ENCODE data around the gene CDO1. TPM values are rescaled to one million over a fixed set of nuclear protein-coding genes. Genes with fewer than 3 reads are reported as not detected.

CDO1 gene
- total RNA-seq, 1 donor from 2014 or later = 6.8 TPM

DNA sequence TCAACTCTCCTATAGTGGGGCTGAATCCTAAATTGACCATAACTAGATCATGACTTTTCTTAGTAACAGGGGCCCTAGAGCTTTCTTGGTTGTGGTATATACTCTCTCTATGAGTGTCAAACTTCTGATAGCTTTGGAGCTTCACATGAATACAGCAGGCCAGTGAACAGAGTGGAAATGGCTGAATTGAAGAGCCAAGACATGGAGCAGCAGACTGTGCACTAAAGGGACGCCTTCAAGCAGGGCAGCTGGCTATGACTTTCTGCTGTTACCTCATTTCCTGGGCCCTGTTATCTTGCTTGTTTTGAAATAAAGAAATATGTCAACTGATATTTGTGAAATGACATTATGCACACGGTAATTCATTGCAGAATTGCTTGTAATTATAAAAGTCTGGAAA lies 16.4 kb downstream of the CDO1 start:
- Histone ChIP-seq H3K9me3 (replicated peaks) (no peaks in the 10 kb centered on the region), H3K4me3 (no peak overlapping the region), H3K36me3 (no peaks in the 10 kb centered on the region), H3K4me1 (no peaks in the 10 kb centered on the region), H3K27me3 (ENCODE audit: low read depth) (no peaks in the 10 kb centered on the region), H3K27ac (replicated peaks) (no peak overlapping the region)
- TF ChIP-seq, protein P1, sequence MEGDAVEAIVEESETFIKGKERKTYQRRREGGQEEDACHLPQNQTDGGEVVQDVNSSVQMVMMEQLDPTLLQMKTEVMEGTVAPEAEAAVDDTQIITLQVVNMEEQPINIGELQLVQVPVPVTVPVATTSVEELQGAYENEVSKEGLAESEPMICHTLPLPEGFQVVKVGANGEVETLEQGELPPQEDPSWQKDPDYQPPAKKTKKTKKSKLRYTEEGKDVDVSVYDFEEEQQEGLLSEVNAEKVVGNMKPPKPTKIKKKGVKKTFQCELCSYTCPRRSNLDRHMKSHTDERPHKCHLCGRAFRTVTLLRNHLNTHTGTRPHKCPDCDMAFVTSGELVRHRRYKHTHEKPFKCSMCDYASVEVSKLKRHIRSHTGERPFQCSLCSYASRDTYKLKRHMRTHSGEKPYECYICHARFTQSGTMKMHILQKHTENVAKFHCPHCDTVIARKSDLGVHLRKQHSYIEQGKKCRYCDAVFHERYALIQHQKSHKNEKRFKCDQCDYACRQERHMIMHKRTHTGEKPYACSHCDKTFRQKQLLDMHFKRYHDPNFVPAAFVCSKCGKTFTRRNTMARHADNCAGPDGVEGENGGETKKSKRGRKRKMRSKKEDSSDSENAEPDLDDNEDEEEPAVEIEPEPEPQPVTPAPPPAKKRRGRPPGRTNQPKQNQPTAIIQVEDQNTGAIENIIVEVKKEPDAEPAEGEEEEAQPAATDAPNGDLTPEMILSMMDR (IDR thresholded peaks at IDR 0.05; ENCODE audit: borderline replicate concordance) = no peak
- no peak for DNase-seq
- intact Hi-C loops (cut with micrococcal nuclease) = no loop called here

GRCh38 chr5:115798252-115798651 lies 18.2 kb downstream of the CDO1 start:
- intact Hi-C loops (cut with micrococcal nuclease) = no loop called here
- no peak for DNase-seq
- no peaks in the 10 kb centered on the region for H3K27me3 ChIP-seq (ENCODE audit: low read depth)
- no peaks in the 10 kb centered on the region for H3K36me3 ChIP-seq
- H3K9me3 ChIP-seq (replicated peaks) = no peaks in the 10 kb centered on the region
- no peak overlapping the region for H3K27ac ChIP-seq (replicated peaks)
- H3K4me3 ChIP-seq = no peak overlapping the region
- TF ChIP-seq, protein P1 (IDR thresholded peaks at IDR 0.05; ENCODE audit: borderline replicate concordance) = no peak
- H3K4me1 ChIP-seq = no peaks in the 10 kb centered on the region

DNA sequence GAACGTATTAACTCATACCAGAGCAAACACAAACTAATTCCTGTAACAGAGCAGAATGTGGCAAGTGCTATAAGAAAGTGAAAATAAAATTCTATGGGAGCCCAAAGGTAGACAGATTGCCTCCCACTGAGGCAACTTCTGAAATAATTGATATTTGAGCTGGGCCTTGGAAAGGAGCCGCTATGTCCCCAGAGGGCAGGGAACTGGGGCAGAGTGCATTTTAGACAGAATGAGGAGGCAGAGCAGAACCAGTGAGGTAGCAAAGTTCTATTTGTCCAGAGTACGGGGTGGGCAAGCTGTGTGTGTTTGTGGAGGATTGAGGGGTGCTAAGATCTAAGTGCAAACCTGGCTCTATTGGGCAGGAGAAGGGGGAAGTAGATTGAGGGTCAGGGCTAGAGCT lies 19.8 kb downstream of the CDO1 start:
- Histone ChIP-seq H3K36me3 (no peaks in the 10 kb centered on the region), H3K9me3 (replicated peaks) (no peaks in the 10 kb centered on the region), H3K27me3 (ENCODE audit: low read depth) (peaks cover under 1% of the 10 kb centered on the region), H3K4me3 (no peak overlapping the region), H3K27ac (replicated peaks) (no peak overlapping the region), H3K4me1 (no peaks in the 10 kb centered on the region)
- intact Hi-C loops (cut with micrococcal nuclease) = no loop called here
- DNase-seq = no peak
- TF ChIP-seq, protein P1 (IDR thresholded peaks at IDR 0.05; ENCODE audit: borderline replicate concordance) = no peak

GRCh38 chr5:115795700-115796099 lies 20.8 kb downstream of the CDO1 start:
- no peaks in the 10 kb centered on the region for H3K9me3 ChIP-seq (replicated peaks)
- DNase-seq = no peak
- peaks cover 6% of the 10 kb centered on the region for H3K27me3 ChIP-seq (ENCODE audit: low read depth)
- no peaks in the 10 kb centered on the region for H3K4me1 ChIP-seq
- no peaks in the 10 kb centered on the region for H3K36me3 ChIP-seq
- H3K27ac ChIP-seq (replicated peaks) = no peak overlapping the region
- H3K4me3 ChIP-seq = no peak overlapping the region
- TF ChIP-seq, protein P1 (IDR thresholded peaks at IDR 0.05; ENCODE audit: borderline replicate concordance) = no peak
- intact Hi-C loops (cut with micrococcal nuclease) = no loop called here

- H3K9me3 ChIP-seq (replicated peaks) = no peaks in the 10 kb centered on the region
- H3K4me1 ChIP-seq = no peaks in the 10 kb centered on the region
- DNase-seq = no peak
- H3K27ac ChIP-seq (replicated peaks) = no peak overlapping the region
- peaks cover 22% of the 10 kb centered on the region for H3K27me3 ChIP-seq (ENCODE audit: low read depth)
- TF ChIP-seq, protein P1 (IDR thresholded peaks at IDR 0.05; ENCODE audit: borderline replicate concordance) = no peak
- intact Hi-C loops (cut with micrococcal nuclease) = no loop called here
- no peaks in the 10 kb centered on the region for H3K36me3 ChIP-seq
- no peak overlapping the region for H3K4me3 ChIP-seq
Observed at GRCh38 chr5:115788440-115788839, 28.0 kb downstream of the CDO1 start.

DNA sequence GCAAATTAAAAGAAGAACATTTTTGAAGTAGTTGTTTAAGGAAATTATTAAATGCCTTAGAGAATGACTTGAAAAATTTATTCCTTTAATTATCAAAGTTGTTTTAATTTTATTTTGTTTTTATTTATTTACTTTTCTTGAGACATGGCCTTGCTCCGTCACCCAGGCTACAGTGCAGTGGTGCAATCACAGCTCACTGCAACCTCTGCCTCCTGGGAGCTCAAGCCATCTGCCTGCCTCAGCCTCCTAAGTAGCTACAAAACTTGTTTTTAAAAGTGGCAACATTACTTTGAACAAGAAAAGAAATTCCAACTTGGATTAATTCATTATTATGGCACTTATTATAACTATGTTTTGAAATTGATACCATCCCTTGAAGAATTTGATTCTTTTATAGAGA lies 29.0 kb downstream of the CDO1 start:
- H3K4me3 ChIP-seq = no peak overlapping the region
- peaks cover 22% of the 10 kb centered on the region for H3K27me3 ChIP-seq (ENCODE audit: low read depth)
- DNase-seq = no peak
- no peaks in the 10 kb centered on the region for H3K9me3 ChIP-seq (replicated peaks)
- H3K36me3 ChIP-seq = no peaks in the 10 kb centered on the region
- TF ChIP-seq, protein P1 (IDR thresholded peaks at IDR 0.05; ENCODE audit: borderline replicate concordance) = no peak
- intact Hi-C loops (cut with micrococcal nuclease) = no loop called here
- H3K27ac ChIP-seq (replicated peaks) = no peak overlapping the region
- no peaks in the 10 kb centered on the region for H3K4me1 ChIP-seq
